GM21515 (cell line): ENCODE data around the gene C20orf204.

Source experiments
- ATAC-seq: cut with Tn5 transposase; IDR thresholded peaks from one replicate; pipeline ENCODE4 v1.9.1; 2021; ENCODE audit not compliant: unreplicated experiment

Gene C20orf204

GRCh38 chr20:64041040-64041780 lies 5.2 kb downstream of the C20orf204 start:
- no peak for ATAC-seq

GRCh38 chr20:64041781-64042053 lies 5.7 kb downstream of the C20orf204 start:
- ATAC-seq: no peak

DNA sequence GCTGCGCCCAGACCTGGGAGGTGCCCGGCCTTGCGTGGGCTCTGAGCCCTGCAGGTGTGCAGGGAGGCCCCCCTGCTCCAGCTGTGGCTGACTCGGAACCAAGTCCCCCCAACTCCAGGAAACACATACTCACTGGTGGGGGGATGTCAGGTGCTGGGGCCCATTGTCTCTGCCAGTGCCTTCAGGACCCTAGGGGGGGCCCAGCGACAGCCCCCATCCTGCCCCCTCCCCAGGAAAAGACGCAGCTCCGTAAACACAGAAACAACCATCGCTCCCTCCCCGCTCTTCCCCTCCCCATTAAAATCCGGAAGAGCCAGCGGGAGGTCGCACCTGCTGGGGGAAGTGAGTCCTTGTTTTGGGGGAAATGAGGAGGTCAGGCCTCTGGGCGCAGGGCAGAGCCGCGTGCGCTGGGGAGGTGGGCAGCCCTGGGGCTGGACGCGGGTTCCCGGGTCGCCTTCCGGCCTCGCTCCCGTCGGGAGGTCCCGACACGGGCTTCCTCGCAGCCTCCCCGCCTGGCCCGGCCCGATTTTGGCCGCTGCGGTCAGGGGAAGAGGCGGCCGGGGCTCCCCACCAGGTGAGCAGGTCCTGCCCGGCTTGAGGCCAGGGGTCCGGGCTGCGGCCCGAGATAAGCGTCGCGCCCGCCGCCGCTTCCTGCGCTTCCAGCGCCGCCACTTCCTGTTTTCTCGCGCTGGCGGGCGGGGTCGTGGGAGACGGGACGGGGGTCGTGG lies 6.2 kb downstream of the C20orf204 start:
- ATAC-seq: no peak

DNA sequence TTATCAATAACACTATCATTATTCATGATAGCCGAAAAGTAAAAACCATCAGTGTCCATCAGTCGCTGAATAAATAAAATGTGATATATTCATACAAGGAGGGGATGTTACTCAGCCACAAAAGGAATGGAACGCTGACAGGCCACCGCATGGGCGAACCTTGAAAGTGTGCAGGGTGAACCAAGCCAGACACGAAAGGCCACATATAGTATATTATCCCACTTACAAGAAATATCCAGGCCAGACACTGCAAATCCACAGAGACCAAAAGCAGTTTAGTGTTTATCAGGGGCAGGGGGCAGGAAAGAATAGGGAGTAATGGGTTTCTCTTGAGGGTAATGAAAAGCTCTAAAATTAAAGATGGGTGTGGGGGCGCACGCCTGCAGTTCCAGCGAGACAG lies 7.8 kb downstream of the C20orf204 start:
- no peak for ATAC-seq

DNA sequence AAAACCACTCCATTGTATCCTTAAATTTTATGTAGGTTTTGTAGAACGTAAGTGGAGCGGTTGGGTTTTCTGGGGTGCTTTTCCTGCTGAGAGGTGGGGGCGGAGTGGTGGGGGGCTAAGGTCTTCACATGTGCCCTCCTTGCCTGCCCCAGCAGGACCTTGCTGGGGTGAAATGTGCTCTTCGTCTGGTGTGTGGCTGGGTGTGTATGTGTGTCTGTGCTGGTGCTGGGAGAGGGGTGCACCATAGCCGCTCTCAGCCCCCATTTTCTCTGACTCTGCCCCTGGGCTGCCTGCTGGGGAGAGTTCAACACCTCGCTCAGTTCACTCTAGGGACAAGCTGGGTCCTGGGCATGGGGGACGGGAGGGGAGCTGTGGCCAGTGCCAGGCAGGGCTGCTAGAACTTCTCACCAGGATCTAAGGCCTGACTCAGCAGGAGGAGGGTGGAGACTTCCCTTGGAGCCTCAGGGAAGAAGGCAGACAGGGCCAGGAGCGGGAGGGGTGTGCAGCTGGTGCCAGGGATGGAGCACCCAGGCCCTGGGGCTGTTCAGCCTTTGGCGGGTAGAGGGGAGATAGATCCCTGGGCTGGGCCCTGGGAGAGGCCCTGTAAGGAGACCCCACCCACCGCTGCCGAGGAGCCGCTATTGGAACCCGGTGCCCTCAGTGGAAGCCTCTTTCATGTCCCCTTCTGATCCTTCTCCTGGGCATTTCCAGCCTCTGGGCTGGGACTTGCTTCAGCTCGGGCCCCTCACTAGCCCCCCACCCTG lies 8.7 kb downstream of the C20orf204 start:
- no peak for ATAC-seq

GRCh38 chr20:64045346-64046011 lies 9.5 kb downstream of the C20orf204 start:
- no peak for ATAC-seq

DNA sequence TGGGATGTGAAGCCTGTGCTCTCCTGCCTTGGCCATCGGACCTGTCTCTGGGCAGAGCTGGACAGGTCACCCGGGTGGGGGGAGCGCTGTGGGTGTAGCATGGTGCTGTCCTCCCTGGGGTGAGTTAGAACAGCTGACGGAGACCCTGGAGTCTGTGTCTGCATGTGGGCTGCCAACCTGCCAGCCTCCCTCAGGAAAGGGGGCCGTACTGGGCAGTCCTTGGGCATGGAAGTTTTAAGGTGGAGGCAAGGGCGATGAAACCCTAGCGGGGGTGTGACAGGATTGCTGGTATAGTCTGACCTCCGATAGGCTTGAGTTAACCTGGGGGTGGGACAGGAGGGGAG lies 11.0 kb downstream of the C20orf204 start:
- no peak for ATAC-seq

DNA sequence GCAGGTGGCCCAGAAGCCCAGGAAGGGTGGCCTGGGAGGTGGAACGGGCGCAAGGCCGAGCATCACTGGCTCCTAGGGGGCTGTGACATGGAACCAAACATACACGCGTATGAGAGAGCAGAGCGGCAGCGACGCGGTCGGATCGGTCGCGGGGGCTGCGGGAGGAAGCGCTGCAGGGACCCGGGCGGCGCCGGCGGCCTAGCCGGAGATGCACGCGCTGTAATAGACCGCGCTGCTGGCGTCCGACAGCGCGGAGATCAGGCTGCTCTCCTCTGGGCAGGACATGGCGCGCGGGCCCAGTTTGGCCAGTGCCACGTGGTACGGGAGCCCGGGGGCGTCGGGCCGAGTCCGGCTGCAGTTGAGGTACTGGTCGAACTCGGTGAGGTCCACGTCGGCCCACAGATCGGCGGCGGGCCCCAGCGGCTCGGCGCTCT lies 12.0 kb downstream of the C20orf204 start:
- no peak for ATAC-seq

DNA sequence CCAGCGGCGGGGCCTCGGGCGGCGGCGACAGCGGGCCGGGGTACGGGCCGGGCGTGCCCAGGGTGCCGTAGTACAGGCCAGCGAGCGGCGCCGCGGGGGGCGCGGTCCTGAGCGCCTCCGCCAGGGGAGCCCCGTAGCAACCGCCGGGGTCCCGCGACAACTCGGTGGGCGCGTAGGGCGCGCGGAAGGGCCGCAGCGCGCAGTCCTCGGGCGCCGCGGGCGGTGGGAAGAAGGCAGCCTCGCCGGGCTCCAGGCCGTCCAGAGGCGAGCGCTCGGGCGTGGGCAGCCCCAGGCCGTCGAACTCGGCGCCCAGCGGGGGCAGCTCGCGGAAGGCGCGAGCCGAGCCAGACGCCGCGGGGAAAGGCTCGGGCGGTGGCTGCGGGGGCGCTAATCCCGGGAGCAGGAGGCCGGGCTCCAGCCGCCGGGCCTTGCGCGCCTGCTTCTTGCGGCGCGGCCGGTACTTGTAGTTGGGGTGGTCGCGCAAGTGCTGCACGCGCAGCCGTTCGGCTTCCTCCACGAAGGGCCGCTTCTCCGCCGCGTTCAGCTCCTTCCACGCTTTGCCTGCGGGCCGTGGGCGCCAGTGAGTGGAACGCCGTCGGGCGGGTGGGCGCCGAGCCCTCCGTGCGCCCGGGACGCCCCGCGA lies 12.5 kb downstream of the C20orf204 start:
- ATAC-seq: no peak

DNA sequence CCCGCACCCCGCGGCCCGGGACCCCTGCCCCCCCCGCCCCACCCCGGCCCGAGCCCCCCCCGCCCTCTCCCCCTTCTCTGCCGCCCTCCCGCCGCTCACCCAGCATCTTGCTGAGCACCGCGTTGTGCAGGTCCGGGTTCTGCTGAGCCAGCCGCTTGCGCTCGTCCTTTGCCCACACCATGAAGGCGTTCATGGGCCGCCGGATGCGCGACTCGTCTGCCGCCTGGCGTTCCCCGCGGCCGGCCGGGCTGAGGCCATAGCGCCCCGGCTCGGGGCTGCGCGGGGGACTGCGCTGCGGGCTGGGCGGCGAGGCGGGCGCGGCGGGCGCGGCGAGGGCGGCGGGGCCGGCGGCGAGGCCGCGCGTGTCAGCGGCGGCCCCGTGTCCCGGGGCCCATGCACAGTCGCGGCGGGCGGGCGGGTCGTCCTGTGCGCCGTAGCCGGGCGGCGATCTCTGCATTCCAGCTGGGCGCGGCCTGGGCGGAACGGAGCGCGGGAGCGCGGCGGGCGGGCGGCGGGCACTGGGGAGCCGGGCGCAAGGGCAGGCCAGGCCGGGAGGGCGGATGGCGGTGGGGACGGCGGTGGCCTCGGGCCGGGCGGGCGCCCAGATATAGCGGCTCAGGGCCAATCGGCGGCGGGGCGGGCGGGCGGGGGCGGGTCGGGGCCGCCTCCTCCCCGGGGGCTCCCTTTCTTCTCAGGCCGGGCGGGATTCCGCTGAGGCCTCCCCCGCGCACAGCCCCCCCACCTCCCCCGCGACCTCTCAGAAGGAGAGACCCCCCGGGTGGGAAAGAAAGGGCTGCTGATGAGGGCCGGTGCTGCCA lies 13.3 kb downstream of the C20orf204 start, which contains the start of gene SOX18:
SOX18 (minus strand) TSS at position 580 of the 818 bp plus-strand sequence; CDS start at position 457, 123 bp downstream.
- no peak for ATAC-seq

DNA sequence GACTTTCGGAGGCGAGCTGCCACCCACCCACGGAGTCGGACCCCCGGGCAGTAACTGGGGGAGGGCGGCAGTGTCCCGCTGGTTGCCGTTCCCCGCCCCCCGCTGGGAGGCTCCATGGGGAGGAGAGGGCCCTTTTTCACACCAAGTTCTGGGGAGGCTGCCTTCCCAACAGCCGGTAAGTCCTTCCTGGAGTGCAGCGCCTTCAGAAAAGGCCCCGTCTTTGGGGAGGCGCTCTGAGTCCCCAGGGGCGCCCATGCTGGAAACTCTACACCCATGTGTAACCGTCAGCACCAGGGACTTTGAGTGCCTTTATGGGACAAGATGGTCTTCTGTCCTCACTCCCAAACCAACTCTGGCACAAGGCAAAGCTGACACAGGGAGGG lies 13.9 kb downstream of the C20orf204 start:
- ATAC-seq: no peak

- no peak for ATAC-seq
Measured at GRCh38 chr20:64050261-64051032, 14.5 kb downstream of the C20orf204 start.

DNA sequence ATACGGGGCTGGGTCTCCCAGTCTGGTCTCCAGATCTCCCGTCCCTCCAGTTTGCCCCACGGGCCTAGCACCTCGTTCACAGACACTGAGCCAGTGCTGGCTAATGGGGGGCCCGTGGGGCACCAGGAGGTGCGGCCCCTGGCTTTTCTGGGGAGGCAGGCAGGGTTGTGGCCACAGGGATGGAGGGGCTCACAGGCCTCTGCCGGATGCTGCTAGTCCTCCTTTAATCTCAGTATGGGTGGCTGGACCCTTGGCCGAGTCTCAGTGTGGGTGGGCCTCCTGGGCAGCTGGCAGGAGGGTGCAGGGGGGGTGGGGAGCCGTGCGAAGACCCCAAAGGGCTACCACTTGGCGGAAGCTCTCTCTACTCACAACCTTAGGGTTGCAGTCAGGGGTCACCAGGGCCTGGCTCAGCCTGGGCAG lies 15.1 kb downstream of the C20orf204 start:
- ATAC-seq: no peak

DNA sequence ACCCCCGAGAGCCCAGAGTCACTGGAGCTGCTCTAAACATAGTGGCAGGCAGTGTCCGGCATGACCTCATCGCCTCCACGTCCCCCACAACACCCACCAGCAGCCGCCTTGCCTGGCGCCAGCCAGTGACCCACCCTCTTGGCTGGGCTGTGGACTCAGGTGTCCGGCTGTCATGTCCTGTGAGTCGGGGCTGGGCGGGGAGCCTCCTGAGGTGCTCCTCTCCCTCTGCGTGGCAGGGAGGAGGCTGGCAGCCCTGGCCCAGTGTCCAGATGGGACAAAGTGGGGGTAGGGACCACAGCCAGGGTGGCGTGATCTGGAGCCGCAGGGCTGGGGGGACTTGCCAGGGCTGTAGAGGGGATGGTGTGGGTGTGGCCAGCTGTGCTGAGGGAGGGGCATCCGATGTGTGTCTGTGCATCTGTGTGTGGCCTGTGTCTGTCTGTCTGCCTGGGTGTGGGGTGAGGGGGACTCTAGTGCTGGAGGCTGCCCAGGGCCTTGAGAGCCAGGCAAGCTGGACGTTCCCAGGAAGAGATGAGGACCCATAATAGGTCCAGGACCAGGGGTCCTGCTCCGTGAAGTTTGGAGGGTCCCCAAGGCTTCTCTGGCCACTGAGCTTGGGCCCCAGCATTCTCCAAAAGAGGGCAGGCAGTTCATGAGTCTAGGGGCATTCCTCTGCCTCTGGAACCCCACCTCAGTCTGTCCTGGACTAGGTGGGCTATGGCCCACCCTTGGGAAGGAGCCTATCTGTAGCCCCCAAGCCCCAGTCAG lies 15.8 kb downstream of the C20orf204 start:
- no peak for ATAC-seq

- ATAC-seq: no peak
Measured at GRCh38 chr20:64052326-64052722, 16.3 kb downstream of the C20orf204 start.

GRCh38 chr20:64052987-64053840 lies 17.2 kb downstream of the C20orf204 start:
- ATAC-seq: no peak

DNA sequence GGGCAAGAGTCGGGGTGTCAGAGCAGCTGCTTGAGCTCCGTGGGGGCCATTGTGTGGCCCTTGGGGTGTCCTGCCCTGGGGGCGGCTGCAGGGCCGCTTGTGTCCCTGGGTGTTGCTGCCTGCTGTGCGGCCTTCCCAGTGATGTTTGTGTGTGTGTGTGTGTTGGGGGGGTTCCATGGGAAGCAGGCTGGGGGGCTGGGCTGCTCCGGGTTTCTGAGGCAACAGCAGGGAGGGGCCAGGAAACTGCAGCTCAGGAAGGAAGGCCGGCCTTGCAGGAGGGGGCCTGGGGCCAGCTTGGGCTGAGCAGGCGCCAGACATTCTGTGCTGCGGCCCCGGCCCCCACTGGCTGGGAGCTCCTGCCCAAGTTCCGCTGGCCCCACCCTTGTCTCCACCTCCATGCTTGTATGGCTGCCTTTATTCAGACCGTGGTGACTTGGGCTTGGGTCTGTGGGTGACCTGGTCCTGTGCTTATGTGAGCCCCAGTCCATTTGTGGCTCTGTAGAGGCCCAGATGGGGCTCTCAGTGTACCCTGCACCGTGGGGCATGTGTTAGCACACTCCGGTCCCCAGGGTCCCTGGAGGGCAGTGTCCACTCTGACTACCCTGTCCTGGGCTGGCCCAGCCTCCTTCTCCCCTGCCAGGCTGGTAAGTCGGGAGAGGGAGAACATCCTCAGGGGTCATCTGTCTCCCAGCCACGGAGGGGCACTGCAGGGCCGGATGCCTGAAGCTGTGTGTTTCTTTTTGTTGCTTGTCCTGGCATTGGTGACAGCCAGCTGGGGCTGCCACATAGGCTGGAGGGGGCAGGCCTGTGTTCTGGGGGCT lies 18.1 kb downstream of the C20orf204 start:
- no peak for ATAC-seq
